NCI-H1930 (cell line): Measurements from ENCODE around the gene CLASP1.

ENCODE experiments used
- DNase-seq, 2 experiments: peaks; one replicate each; lab custom pipeline; 2025; lab: John Stamatoyannopoulos, UW

CLASP1 gene

GRCh38 chr2:121372721-121373353 lies 276.4 kb downstream of the CLASP1 start:
- DNase-seq = no peak

- DNase-seq = no peak
Measured at GRCh38 chr2:121372082-121372481, 277.2 kb downstream of the CLASP1 start.

- DNase-seq = no peak
Measured at GRCh38 chr2:121368836-121369235, 280.4 kb downstream of the CLASP1 start.

- no peak for DNase-seq
Measured at GRCh38 chr2:121368155-121368554, 281.1 kb downstream of the CLASP1 start.

- no peak for DNase-seq
Measured at GRCh38 chr2:121367246-121367900, 281.9 kb downstream of the CLASP1 start.

GRCh38 chr2:121366040-121366439 lies 283.2 kb downstream of the CLASP1 start:
- no peak for DNase-seq

GRCh38 chr2:121365061-121365460 lies 284.2 kb downstream of the CLASP1 start:
- no peak for DNase-seq

- no peak for DNase-seq
Measured at GRCh38 chr2:121363632-121364420, 285.4 kb downstream of the CLASP1 start.

GRCh38 chr2:121362774-121363173 lies 286.5 kb downstream of the CLASP1 start:
- DNase-seq = no peak

GRCh38 chr2:121362226-121362625 lies 287.0 kb downstream of the CLASP1 start:
- no peak for DNase-seq

GRCh38 chr2:121360566-121361300 lies 288.5 kb downstream of the CLASP1 start:
- DNase-seq = no peak

- no peak for DNase-seq
Measured at GRCh38 chr2:121359716-121360565, 289.3 kb downstream of the CLASP1 start.

- no peak for DNase-seq
Measured at GRCh38 chr2:121359170-121359569, 290.1 kb downstream of the CLASP1 start.

GRCh38 chr2:121358291-121358690 lies 291.0 kb downstream of the CLASP1 start:
- no peak for DNase-seq

- DNase-seq = peak; percentile 15 to 52
Measured at GRCh38 chr2:121356058-121356640, 293.1 kb downstream of the CLASP1 start.

GRCh38 chr2:121355488-121355887 lies 293.8 kb downstream of the CLASP1 start:
- DNase-seq = no peak

GRCh38 chr2:121351521-121352318 lies 297.5 kb downstream of the CLASP1 start:
- no peak for DNase-seq

GRCh38 chr2:121350890-121351289 lies 298.4 kb downstream of the CLASP1 start:
- DNase-seq = no peak

- no peak for DNase-seq
Measured at GRCh38 chr2:121350402-121350775, 298.9 kb downstream of the CLASP1 start.

GRCh38 chr2:121349721-121350401 lies 299.4 kb downstream of the CLASP1 start:
- no peak for DNase-seq
